ENCODE data around the gene FOSL2. TPM values are rescaled to one million over a fixed set of nuclear protein-coding genes. Genes with fewer than 3 reads are reported as not detected.
"Not testable (repeated sequence)": the region's sequence is repeated elsewhere in the genome, so short reads cannot be mapped to it uniquely, and the experiment has no call there.

The FOSL2 gene
- total RNA-seq, 2 experiments from 2014 or later: 76.9 to 78.7 TPM

DNA sequence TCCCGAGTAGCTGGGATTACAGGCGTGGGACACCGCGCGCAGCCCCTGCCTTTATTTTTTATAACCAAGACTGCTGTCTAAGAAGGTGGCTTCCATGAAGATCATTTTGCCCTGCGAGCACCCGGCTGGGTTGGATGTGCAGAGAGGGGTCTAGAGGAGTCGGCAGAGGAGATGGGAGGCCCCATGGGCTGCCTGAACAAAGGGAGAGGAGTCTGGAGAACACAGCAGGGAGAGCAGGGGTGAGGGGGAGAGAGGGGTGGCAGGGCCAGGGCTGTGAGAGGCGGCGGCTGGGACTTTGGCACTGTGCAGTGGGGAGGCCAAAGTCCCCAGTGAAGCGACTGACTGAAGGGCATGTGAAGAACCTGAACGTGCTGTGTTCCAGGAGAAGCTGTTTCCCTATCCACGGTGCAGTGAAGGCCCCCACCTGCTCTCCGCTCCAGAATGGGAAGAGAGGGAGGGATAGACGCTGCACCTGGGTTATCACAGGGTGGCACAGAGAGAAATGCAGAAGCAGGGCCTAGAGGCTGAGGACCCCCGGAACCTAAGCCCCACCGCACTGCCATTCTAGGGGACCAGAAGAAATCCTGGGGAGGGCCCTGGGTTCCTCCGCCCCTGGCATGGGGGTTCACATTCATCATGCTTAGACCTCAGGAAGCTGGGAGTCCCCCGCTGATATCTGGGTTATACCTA lies 24.8 kb upstream of the FOSL2 start:
- ChIA-PET POLR2A (interaction anchor here (0.9 kb wide), 1 partner anchor 25 kb away, joined by 4 read pairs; the partner anchor contains the start of gene FOSL2), CTCF (interaction anchor here (1.3 kb wide), 1 partner anchor 8 kb away, joined by 3 read pairs; no protein-coding TSS in a partner anchor)

DNA sequence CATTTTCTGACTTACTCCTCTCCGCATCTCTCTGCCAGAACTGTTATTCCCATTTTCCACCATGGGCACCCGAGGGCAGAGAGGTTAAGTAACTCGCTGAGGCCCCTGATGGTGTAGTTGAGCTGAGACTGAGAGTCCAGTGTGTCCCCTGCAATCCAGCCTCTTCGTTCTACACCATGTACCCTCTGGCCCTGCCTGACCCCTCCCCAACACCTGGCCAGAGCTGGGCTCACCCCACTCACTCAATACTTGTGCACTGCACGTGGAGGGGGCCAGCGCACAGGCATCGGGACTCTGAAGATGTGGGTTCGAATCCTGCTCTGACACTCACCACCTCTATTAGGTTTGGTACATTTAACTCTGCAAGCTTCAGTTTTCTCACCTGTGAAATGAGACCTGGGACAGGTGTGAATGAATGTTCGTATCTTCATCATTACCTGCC lies 24.3 kb upstream of the FOSL2 start:
- CTCF ChIA-PET: interaction anchor here (1.3 kb wide), 1 partner anchor 8 kb away, joined by 3 read pairs; no protein-coding TSS in a partner anchor
- POLR2A ChIA-PET: interaction anchor here (0.9 kb wide), 1 partner anchor 25 kb away, joined by 4 read pairs; the partner anchor contains the start of gene FOSL2

DNA sequence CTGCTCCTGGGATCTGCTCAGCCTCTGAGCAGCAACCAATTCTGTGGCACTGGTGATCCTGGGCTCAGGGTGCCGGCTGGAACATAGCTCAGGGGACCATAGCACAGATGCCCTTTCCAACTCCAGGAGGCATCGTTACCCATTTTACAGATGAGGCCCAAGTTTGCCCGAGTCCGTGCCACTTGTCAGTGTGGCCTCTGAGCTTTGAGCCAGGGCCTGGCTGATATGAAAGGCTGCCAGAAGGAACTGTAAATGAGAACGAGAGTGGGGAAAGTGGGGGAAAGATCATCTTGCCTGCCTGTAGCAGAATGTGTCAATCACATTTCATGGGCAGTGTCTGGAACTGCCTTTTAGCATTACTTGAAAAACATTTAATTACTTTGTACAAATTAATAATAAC lies 23.3 kb upstream of the FOSL2 start:
- ChIA-PET CTCF (no interaction called here), POLR2A (no interaction called here)

DNA sequence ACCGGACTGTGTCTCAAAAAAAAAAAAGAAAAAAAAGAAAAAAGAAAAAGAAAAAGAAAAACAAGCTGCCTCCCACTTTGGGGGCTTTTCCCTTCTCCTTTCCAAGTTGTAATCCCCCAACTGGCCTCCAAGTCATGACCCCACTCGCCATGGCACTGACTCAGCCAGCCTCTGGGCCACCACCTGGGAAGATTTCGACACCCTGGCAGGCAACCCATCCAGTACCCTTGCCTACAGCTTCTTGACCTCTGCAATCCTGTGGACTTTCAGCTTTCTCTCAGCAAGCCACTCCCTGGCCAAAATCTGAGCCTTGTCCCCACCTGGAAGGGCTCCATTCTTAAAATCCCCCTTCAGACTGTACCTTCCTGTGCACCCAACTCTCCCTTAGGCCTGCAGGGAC lies 22.3 kb upstream of the FOSL2 start:
- POLR2A ChIA-PET: no interaction called here

GRCh38 chr2:28371728-28372127 lies 20.9 kb upstream of the FOSL2 start:
- POLR2A ChIA-PET, CTCF ChIA-PET: not testable (repeated sequence)

More for the DNA sequence above, 22.3 kb upstream of the FOSL2 start:
- CTCF ChIA-PET: no interaction called here

DNA sequence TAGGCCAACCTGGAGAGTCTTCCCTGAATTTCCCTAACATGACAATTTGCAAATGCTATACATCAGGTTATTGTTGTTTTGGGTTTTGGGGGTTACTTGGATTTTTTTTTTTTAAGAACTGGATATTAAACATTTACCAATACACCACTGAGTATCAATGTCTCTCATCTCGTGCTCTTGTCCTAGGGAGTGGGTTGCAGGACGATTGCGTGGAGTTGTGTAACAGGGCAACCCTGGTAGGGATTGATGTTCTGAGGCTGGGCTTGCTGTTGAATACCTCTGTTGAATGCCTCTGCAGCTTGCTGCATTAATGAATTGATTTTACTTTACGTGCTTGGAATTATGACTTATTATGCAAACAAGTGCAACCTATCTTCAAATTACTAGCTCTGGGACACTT lies 18.8 kb upstream of the FOSL2 start:
- POLR2A ChIA-PET: no interaction called here

GRCh38 chr2:28374331-28374730 lies 18.3 kb upstream of the FOSL2 start:
- CTCF ChIA-PET: no interaction called here
- POLR2A ChIA-PET: no interaction called here

More for the DNA sequence above, 18.8 kb upstream of the FOSL2 start:
- CTCF ChIA-PET: no interaction called here

DNA sequence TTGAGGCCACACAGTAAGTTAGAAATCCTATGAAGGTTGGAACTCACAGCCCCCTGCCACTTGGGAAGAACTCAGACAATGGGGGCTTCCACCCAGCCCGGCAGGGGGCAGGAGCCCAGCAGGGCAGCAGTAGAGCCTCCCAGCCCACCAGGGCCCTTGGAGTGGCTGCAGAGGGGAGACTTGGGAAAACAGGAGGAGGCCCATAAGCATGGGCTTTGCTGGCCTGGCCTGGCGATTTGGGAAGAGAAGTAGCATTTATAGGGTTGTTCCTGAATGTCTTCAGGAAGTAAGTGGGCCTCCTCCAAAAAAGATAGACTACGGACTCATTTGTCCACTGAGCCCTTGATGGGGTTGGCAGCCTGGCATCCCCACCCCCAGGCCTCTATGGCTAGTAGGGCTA lies 17.4 kb upstream of the FOSL2 start:
- POLR2A ChIA-PET: no interaction called here

GRCh38 chr2:28375742-28376631 lies 16.7 kb upstream of the FOSL2 start:
- CTCF ChIA-PET: no interaction called here
- POLR2A ChIA-PET: interaction anchor here (0.6 kb wide), 1 partner anchor 587 kb away, joined by 3 read pairs; no protein-coding TSS in a partner anchor

More for the DNA sequence above, 17.4 kb upstream of the FOSL2 start:
- CTCF ChIA-PET: no interaction called here

- POLR2A ChIA-PET: no interaction called here
Measured at GRCh38 chr2:28377195-28377816, 15.4 kb upstream of the FOSL2 start.

GRCh38 chr2:28377984-28378678 lies 14.5 kb upstream of the FOSL2 start:
- ChIA-PET CTCF (interaction anchor here (1.4 kb wide), 1 partner anchor 12 kb away, joined by 4 read pairs; no protein-coding TSS in a partner anchor), POLR2A (interaction anchor here (1.8 kb wide), 1 partner anchor 13 kb away, joined by 4 read pairs; no protein-coding TSS in a partner anchor)

More at GRCh38 chr2:28377195-28377816, 15.4 kb upstream of the FOSL2 start:
- CTCF ChIA-PET: no interaction called here

DNA sequence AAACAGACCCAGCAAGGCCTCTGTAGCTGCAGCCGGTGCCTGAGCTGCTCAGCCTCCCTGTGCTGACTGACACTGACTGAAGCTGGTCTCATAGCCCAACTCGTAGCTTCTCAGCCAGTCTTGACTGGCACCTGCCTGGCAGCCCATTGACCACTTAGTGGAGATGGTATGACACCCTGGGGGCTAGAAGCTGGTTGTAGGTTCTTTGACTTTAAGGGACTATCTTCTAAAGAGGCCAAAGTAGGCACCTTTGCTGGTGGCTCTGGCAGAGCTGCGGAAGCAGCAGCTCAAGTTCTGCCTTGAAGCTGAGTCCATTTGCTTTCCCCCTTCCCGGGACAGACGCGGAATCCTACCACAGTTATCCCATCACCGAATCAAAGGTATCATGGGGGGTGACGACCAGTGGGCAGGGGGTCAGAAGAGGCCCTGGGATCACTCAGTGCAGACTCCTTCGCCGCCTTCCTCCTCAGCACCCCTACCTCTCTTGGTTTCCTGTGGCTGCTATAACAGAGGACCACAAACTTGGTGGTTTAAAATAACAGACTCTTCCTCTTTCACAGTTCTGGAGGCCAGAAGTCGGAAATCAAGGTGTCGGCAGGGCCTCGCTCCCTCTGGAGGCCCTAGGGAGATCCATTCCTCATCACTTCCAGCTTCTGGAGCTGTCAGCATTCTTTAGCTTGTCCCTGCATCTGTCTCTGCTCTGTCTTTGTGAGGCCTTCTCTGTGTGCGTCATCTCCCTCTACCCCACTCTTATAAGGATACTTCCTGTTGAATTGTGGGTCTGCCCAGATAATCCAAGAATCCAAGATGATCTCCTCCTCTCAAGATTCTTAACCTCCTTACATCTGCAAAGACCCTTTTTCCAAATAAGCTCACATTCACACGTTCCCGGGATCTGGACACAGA lies 13.7 kb upstream of the FOSL2 start:
- ChIA-PET CTCF (interaction anchor here (1.4 kb wide), 1 partner anchor 13 kb away, joined by 4 read pairs; no protein-coding TSS in a partner anchor), POLR2A (interaction anchor here (1.2 to 1.8 kb wide), 2 partner anchors 12 to 22 kb away, joined by 4 to 5 read pairs; no protein-coding TSS in a partner anchor)

- ChIA-PET CTCF (interaction anchor here (0.9 kb wide), 1 partner anchor 48 kb away, joined by 3 read pairs; no protein-coding TSS in a partner anchor), POLR2A (interaction anchor here (1.2 to 1.5 kb wide), 2 partner anchors 13 to 23 kb away, joined by 5 to 11 read pairs; partner anchors contain the start of gene FOSL2)
Measured at GRCh38 chr2:28380219-28380618, 12.4 kb upstream of the FOSL2 start.

GRCh38 chr2:28381225-28382180 lies 11.2 kb upstream of the FOSL2 start:
- ChIA-PET CTCF (interaction anchor here (1.4 kb wide), 1 partner anchor 16 kb away, joined by 3 read pairs; no protein-coding TSS in a partner anchor), POLR2A (interaction anchor here (1.1 to 1.5 kb wide), 2 partner anchors 9 to 12 kb away, joined by 3 to 11 read pairs; partner anchors contain the start of gene FOSL2)

GRCh38 chr2:28382755-28383154 lies 9.9 kb upstream of the FOSL2 start:
- CTCF ChIA-PET: interaction anchor here (1.4 kb wide), 1 partner anchor 17 kb away, joined by 3 read pairs; no protein-coding TSS in a partner anchor
- POLR2A ChIA-PET: no interaction called here

GRCh38 chr2:28387082-28387960 lies 5.3 kb upstream of the FOSL2 start:
- POLR2A ChIA-PET: no interaction called here

More at GRCh38 chr2:28387082-28387960, 5.3 kb upstream of the FOSL2 start:
- CTCF ChIA-PET: no interaction called here

Data from activated CD8-positive, alpha-beta memory T cell treated with anti-CD3 and anti-CD28 coated beads for 36 hours (primary cell).